GM18526 (cell line): ENCODE results near the gene ARHGAP18.

Experiments used
- POLR2A ChIP-seq: IDR thresholded peaks from 3 replicates; pipeline ENCODE4 v1.6.1; 2011; ENCODE audit not compliant: insufficient read length; ENCODE audit errors: extremely low read depth

Gene ARHGAP18

DNA sequence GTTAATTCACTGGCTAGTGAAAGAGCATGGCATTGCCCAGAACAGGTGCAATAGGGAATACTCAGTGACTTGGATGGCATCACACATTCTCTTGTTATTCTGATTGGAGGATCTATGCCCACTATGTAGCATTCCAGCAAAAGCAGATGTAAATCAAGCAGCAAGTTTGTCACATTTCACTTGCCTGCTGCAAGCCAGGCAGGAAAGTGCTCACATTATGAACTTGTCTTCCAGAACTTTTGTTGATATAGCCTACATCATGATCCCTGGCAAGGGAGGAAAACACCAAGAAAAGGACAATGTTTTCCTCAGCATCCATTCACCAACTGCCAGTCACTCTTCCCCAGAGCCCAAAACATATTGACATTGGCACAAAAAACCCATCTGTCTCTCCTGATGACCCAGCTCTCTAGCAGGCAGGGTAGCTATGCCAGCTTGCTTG, 77.8 kb downstream of the ARHGAP18 start:
- TF ChIP-seq POLR2A: no peak

DNA sequence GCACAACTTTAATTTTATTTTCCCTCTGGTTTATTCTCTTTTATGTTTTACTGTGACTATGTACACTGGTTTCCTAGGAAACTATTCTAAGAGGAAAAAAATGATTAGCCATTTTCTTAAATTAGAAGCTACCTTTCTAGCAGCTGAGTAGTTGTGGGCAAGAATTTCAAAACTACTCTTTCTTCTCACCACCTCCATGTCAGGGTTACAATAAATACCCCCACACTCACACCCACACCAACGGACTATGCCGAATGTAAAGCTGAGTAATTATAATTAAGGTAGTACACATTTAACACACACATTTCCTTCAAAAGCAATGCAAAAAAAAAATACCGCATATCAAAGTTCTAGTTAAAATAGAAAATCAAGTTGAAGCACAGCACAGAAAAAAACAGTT, 78.9 kb downstream of the ARHGAP18 start:
- TF ChIP-seq POLR2A: no peak

DNA sequence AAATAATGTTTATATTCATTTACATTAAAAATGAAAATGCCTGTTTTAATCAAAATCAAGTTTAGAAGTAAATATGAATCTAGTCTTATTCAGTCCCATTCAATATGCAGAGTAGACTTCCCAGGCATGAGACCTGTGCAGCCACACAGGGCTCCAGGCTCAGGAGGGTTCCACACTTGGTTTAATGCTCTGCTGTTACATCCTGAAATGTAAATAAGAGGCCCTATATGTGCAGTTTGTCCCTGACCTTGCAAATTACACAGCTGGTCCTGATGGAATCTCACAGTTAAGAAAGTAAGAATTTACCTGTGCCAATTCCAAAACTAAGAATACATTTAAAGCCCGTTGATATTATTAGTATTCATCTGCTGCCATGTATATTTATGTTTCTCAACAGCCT, 79.4 kb downstream of the ARHGAP18 start:
- TF ChIP-seq POLR2A: no peak

DNA sequence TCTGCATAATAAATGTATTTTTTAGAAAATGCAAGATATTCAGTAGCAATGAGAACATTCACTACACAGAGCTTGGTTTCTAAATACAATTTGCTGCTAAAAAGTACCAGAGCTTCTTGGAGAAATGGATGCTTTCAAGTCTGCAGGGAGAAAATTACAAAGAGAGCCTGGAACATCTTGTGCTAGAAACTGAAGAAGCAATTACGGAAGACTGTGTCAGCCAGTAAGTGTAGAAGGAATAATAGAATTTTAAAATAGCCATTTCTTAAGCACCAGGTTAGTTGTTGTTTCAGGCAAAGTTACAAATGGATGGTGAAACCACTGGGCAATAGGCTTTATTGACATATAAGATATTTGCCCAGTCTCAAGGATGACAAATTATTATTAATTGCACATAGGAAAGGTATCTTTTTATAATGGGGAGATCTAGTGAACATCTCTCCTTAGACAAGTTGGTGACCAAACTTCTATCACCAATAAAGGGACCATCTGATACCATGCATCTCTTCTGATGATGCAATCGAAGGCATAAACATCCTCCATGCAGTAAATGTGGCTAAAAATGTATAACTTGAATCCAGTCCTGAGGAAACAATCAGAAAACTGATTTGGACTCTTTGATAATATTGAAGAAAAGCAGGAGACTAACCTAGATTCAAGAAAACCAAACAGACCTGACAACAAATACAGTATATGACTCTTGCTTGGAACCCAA, 81.7 kb downstream of the ARHGAP18 start:
- no peak for TF ChIP-seq POLR2A

DNA sequence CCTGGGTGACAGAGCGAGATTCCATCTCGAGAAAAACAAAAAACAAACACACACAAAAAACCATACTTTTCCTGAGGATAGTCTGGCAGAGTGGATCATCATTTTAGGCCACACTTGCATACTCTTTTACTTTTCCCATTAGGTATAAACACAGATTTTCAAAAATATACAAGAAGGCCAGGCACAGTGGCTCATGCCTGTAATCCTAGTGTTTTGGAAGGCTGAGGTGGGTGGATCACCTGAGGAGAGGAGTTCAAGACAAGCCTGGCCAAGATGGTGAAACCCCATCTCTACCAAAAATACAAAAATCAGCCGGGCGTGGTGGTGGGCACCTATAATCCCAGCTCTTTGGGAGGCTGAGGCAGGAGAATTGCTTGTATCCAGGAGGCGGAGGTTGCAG, 85.5 kb downstream of the ARHGAP18 start:
- TF ChIP-seq POLR2A: no peak

DNA sequence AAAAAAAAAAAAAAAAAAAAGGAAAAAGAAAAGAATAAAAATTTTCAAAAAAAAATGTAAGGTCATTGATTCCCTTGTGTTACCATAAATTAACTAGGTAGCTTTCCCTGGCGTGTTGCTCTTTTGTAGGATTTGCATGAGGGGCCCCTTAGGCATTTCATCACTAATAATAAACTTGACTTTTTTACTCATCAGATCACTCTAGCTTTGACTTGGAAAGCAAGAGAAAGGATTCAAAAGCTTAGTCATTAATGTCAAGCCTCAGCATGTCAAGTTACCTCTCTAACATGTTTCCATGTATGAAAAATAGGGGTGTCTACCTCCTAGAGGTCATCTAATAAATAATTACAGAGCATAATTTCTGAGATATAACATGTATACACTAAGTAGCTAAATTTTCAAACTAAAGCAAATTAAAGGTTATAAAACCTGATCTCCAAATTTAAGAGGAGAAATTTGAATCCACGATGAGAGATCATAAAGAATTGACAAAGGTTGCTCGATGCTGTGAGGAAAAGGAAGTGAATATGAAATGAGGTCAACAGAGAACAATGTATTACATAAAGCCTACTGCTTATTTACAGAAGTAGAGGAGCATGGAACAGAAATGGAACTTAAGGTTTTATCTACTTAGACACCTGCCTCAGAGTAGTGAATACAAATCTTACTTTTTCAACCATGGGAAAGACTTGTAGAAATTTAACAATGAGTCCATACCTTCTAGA, 86.8 kb downstream of the ARHGAP18 start:
- TF ChIP-seq POLR2A: no peak

DNA sequence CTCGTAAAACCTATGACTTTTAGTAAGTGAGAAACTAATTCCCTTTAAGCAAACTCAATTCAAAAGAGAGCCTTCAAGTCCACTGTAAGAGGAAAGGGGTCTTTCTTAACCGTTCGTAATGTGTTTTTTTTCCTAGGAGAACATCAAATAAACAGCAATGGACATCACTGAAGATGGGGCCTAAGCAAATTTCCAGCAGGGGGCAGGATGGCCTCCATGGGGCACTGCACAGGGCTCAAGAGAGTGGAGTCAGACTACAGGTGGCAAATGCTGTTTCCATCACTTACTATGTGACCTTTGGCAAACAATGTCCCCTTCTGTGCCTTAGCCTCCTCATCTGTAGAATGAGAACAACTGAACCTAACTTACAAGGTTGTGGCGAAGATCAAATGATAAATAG, 88.7 kb downstream of the ARHGAP18 start:
- TF ChIP-seq POLR2A: no peak

DNA sequence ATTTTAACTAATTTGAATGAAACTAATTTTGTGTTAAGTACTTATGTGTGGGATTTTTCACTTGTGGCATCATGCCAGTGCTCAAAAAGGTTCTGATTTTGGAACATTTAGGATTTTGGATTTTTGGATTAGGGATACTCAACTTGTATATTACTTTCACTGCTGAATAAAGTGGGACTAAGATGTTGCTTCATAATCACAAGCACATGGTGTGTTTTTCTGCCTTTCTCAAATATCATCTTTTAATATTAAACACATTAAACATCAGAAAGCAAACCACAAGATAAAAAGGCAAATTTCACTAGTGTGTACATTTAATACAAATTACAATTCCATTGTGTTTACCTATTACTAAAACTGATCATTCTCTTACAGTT, 89.8 kb downstream of the ARHGAP18 start:
- TF ChIP-seq POLR2A: no peak

DNA sequence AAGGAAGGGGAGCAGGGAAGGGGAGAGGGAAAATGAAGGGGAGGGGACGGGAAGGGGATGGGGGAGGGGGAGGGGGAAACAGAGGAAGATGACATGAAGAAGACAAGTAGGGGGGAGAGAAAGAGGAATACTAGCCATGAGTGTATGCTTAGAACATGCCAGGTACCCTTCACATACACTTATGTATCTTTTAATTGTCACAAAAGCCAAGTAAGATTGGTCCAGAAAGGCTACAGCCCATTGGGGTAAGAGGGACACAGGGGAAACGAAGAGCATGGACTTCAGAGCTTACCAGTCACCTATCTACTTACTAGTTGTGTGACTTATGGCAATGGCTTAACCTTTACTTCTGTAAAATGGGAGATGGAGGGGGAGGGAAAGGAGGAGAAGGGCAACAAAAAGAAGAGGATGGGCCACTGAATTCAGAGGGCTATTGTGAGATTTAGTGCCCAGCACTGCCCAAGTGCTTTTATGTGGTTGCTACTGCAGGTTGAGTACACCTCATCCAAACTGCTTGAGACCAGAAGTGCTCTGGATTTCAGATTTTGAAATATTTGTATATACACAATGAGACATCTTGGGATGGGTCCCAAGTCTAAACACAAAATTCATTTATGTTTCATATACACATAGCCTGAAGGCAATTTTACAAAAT, 90.3 kb downstream of the ARHGAP18 start:
- TF ChIP-seq POLR2A: no peak

DNA sequence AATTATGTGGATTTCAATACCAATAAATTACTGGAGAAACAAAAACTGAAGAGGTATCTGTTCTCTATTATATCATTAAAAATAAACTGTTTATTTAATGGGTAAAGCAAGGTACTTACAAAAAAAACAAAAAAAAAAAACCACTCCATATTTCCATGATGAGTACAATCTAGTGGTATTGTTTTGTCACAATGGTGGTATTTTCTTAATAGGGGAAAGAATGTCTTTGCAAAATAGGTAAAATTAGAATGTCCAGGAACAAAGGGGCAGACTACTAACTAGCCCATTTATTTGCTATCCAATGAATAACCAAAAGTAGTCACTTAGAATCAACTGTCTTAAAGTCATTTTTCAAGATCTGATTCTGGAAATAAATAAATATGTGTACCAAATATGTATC, 92.0 kb downstream of the ARHGAP18 start:
- no peak for TF ChIP-seq POLR2A

DNA sequence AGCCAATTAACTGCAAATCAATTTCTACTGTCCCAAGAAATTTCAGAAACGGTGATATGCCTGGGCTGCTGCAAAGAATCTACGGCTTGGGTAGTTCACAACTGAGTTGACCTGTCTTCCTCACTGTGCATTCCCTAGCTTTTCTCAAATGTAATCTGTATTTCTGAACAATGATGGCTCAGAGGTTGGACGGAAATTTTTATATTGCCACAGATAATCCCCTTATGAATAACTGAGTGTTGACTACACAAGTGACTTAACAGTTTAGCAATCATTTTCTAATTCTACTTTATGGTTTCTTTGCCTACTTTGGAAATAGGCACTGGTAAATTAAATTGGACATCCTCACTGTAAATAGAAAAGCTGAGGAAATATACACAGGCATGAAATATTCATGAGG, 94.5 kb downstream of the ARHGAP18 start:
- TF ChIP-seq POLR2A: no peak

DNA sequence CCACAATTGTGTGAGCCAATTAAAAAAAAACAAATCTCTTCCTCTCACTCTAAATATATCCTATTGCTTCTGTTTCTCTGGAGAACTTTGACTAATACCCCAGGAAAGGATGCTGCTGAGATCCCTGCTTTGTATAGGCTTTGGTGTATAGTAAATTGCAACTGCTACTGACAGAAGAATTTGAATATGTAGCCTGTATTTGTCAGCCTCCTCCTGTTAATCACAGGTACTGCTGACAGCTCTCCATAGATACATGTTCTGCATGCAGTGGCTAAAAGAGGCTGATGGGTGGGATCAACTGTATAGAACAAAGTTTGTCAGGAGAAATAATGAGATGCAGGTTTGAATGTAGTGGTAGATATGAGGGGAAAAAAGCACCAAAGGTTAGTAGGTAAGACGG, 95.0 kb downstream of the ARHGAP18 start:
- TF ChIP-seq POLR2A: no peak

DNA sequence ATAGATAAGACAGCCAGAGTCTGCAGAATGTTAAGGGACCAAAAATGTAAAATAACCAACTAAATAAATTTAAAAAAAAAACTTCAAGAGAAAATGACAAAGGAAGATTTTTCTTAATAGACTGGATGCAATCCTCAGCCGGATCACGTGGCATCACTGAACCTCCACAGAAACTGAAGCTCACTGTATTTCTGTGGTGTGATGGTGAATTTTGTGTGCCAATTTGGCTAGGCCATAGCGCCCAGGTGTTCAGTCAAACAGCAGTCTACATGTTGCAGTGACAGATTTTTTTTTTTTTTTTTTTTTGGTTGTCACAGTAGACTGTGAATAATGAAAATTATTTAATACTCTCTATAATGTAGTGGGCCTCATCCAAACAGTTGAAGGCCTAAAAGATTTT, 95.5 kb downstream of the ARHGAP18 start:
- no peak for TF ChIP-seq POLR2A

DNA sequence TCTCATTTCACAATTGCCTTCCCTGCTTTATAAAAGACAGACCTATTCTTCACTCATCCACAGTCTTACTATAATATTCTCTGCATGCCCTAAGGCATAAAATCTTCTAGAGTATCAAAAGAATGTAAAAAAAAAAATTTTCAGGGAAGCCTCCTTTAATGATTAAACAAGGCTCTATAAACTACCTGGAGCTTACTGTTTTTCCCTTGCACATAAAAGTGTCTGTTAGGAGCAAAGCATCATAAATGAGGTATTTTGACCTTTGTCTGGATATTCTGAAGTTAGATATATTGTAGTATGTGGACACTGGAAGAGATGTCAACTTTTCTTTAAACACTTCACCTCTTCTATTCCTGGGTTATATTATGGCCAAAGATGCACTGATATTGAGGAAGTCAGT, 97.5 kb downstream of the ARHGAP18 start:
- no peak for TF ChIP-seq POLR2A

DNA sequence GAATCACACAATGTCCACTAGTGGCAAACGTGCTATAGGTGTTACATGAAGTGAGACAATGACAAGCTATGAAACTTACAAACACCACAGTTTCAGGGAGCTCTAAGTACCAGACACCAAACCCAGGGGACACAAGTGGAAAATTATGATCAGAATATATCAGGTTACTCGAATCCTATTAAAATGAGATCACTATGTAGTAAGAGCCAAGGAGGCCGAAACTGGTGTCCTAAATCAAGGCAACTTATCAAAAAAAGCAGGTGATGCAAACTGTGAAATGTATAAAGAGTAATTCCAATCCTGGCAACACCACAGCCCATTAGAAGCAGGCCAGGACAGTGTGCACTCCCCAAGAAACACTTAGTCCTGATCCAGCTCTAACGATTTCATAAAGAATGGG, 100.3 kb downstream of the ARHGAP18 start:
- TF ChIP-seq POLR2A: no peak

DNA sequence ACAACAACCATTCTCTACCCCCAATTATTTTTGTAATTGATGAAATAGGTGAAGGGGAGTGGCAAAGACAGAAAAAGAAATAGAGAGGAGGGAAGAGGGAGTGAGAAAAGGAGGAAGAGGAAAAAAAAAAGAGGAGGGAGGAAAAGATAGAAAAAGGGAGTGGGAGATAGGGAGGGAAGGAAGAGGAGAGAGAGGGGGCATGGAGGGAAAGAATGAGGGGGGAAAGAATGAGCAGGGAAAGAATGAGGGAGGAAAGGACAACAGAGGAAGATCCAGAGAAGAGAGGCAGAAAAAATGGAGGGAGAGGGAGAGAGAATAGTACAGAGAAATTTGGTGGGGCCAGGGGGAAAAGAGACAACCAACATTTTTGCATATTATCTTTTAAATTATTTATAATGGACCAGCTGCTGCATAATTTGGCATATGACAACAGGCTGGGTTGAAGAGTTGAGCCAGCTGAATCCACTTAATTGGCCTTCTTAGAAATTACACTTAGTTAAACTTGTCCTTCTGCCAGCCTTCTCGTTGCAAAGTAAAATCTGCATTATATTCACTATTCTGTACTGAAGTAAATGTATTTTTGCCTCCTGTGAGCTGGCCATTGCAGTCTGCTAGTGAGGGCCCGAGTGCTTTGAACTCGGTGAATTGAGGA, 101.0 kb downstream of the ARHGAP18 start:
- no peak for TF ChIP-seq POLR2A

DNA sequence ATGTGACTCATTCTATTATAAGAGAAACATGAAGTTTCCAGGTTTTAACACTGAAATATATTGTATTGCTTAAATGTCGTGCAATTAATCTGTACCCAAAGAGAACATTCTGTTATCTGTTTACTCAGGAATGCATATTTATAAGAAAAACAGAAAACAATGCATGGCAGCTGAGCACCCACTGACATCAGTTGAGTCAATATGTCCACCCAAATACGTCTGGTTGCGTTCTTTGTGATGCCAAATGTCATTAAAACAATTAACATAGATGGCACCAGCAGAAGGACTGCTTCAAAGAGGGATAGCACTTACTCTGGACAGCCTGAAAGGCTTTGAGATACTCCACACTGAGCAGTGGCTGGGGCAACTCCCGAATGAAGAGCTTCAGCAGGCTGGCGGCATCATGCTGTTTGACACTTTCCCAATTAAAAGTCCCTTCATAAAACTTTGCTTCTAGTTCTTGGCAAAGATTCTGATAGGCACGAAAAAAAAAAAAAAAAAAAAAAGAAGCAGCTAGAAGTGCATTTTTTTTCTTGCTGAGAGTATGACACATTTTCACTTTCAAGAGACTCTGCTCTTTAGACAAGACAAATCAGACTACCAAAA, 102.3 kb downstream of the ARHGAP18 start:
- no peak for TF ChIP-seq POLR2A
